SK-N-SH (cell line): ENCODE measurements around the gene PNKD. TPM values are rescaled to one million over a fixed set of nuclear protein-coding genes. Genes with fewer than 3 reads are reported as not detected.
A peak's percentile ranks its signal among the peaks of the same experiment; 100 is the strongest.

Experiments
- CTCF ChIA-PET: fragments of 300-600, 350-600 bp; formaldehyde crosslinking; extraction: SDS; loops from one replicate; lab custom pipeline; 2021; lab: Yijun Ruan, JAX
- POLR2A ChIA-PET: fragments of 350-600 bp; sonication (Branson Sonifier 250); formaldehyde crosslinking; extraction: SDS; loops from one replicate; lab custom pipeline; 2020; ENCODE audit warnings: antibody characterized with exemption, inconsistent platforms; lab: Yijun Ruan, JAX
- DNase-seq: peaks from one replicate; pipeline ENCODE4 v3.0.0; 2012
- H2AFZ ChIP-seq: fragments of 200-600 bp; sonication (generic); 2 replicates; pipeline ENCODE4 v1.8.1; 2016; ENCODE audit warnings: antibody characterized with exemption, mild to moderate bottlenecking, low read depth
- H3F3A ChIP-seq: fragments of 200-600 bp; sonication (generic); replicated peaks from 2 replicates; pipeline ENCODE3; 2016; ENCODE audit warnings: antibody characterized with exemption, mild to moderate bottlenecking; ENCODE audit not compliant: insufficient read depth
- H3K27ac ChIP-seq, 2 experiments: fragments of 200-500 bp in 1 of 2; fragments of 200-600 bp in 1 of 2; sonication (Bioruptor generic) in 1 of 2; sonication (generic), shearing (Covaris generic) in 1 of 2; 2 replicates each; pipeline versions ENCODE4 v1.5.1 to v1.6.1; 2014 to 2016; ENCODE audit warnings: low read depth in 2 of 2, inconsistent platforms in 1 of 2, low read length in 1 of 2, mild to moderate bottlenecking in 1 of 2, mixed read lengths in 1 of 2
- H3K27me3 ChIP-seq: fragments of 200-600 bp; sonication (generic), shearing (Covaris generic); 2 replicates; pipeline ENCODE4 v1.6.1; 2016; ENCODE audit warnings: mixed run types; ENCODE audit not compliant: insufficient read depth
- H3K36me3 ChIP-seq, 2 experiments: fragments of 200-500 bp in 1 of 2; fragments of 200-600 bp in 1 of 2; sonication (Bioruptor generic) in 1 of 2; sonication (generic) in 1 of 2; replicated peaks in 1 of 2; 2 replicates each; pipeline versions ENCODE3 to v1.5.1; 2014 to 2016; ENCODE audit warnings: low read length in 1 of 2, mild to moderate bottlenecking in 1 of 2; ENCODE audit not compliant: insufficient read depth in 2 of 2, control insufficient read depth in 1 of 2
- H3K4me1 ChIP-seq, 2 experiments: fragments of 200-500 bp in 1 of 2; fragments of 200-600 bp in 1 of 2; sonication (Bioruptor generic) in 1 of 2; sonication (generic), shearing (Covaris generic) in 1 of 2; 2 replicates each; pipeline versions ENCODE4 v1.5.1 to v1.6.1; 2014 to 2016; ENCODE audit warnings: low read depth in 1 of 2, low read length in 1 of 2, mixed run types in 1 of 2; ENCODE audit not compliant: insufficient read depth in 2 of 2, control insufficient read depth in 1 of 2
- H3K4me2 ChIP-seq: fragments of 200-600 bp; sonication (generic), shearing (Covaris generic); 2 replicates; pipeline ENCODE4 v1.6.1; 2017; ENCODE audit warnings: mixed run types
- H3K4me3 ChIP-seq, 2 experiments: fragments of 200-500 bp in 1 of 2; fragments of 200-600 bp in 1 of 2; sonication (Bioruptor generic) in 1 of 2; sonication (generic), shearing (Covaris generic) in 1 of 2; 2 replicates each; pipeline versions ENCODE4 v1.5.1 to v1.8.1; 2014 to 2016; ENCODE audit warnings: low read depth in 2 of 2, inconsistent platforms in 1 of 2, low read length in 1 of 2, mild to moderate bottlenecking in 1 of 2, mixed read lengths in 1 of 2, moderate library complexity in 1 of 2
- H3K79me2 ChIP-seq: fragments of 200-600 bp; sonication (generic); 2 replicates; pipeline ENCODE4 v1.8.1; 2017; ENCODE audit warnings: mild to moderate bottlenecking; ENCODE audit not compliant: insufficient read depth
- H3K9ac ChIP-seq: fragments of 200-600 bp; sonication (generic); 2 replicates; pipeline ENCODE4 v1.6.1; 2017; ENCODE audit warnings: mixed run types
- H3K9me2 ChIP-seq: fragments of 200-600 bp; sonication (generic); 2 replicates; pipeline ENCODE4 v1.6.1; 2017; ENCODE audit warnings: mixed run types
- H3K9me3 ChIP-seq: fragments of 200-600 bp; sonication (generic); 2 replicates; pipeline ENCODE4 v1.6.1; 2017; ENCODE audit warnings: mixed run types, mild to moderate bottlenecking, moderate library complexity
- H4K20me1 ChIP-seq: fragments of 200-600 bp; sonication (generic); 2 replicates; pipeline ENCODE4 v1.6.1; 2017; ENCODE audit warnings: mild to moderate bottlenecking, mixed run types; ENCODE audit not compliant: insufficient read depth
- CHD2 ChIP-seq: fragments of 150-350 bp; IDR thresholded peaks from 2 replicates; pipeline ENCODE4 v1.6.1; 2018; ENCODE audit warnings: low read length; ENCODE audit not compliant: partially characterized antibody
- ELF1 ChIP-seq: IDR thresholded peaks from 2 replicates; pipeline ENCODE4 v1.4.0; 2012
- EZH2phosphoT487 ChIP-seq: fragments of 200-600 bp; sonication (generic); IDR thresholded peaks from 2 replicates; pipeline ENCODE4 v1.6.1; 2017; ENCODE audit warnings: low read depth, mixed run types, mild to moderate bottlenecking, antibody characterized with exemption, moderate library complexity, borderline replicate concordance
- FOSL2 ChIP-seq: IDR thresholded peaks from 2 replicates; pipeline ENCODE4 v1.4.0; 2012; ENCODE audit warnings: low read depth, mild to moderate bottlenecking, moderate library complexity, borderline replicate concordance
- GATA2 ChIP-seq: sonication (generic); formaldehyde crosslinking; IDR thresholded peaks from 2 replicates; pipeline ENCODE4 v1.5.0; 2020; ENCODE audit warnings: mild to moderate bottlenecking, missing genetic modification reagents
- JUND ChIP-seq: IDR thresholded peaks from 2 replicates; pipeline ENCODE4 v1.4.0; 2012
- MAX ChIP-seq: IDR thresholded peaks from 2 replicates; pipeline ENCODE4 v1.4.0; 2012; ENCODE audit warnings: low read depth
- MXI1 ChIP-seq: IDR thresholded peaks from 2 replicates; pipeline ENCODE4 v1.6.1; 2012; ENCODE audit warnings: mild to moderate bottlenecking, low read depth, low read length, improper control_type of control experiment
- NFIC ChIP-seq: IDR thresholded peaks from 2 replicates; pipeline ENCODE4 v1.4.0; 2012; ENCODE audit warnings: borderline replicate concordance
- RAD21 ChIP-seq: IDR thresholded peaks from 2 replicates; pipeline ENCODE4 v1.6.1; 2012; ENCODE audit warnings: mild to moderate bottlenecking, low read length
- REST ChIP-seq: IDR thresholded peaks from 2 replicates; pipeline ENCODE4 v1.6.1; 2012; ENCODE audit warnings: mild to moderate bottlenecking, low read depth, low read length, moderate library complexity
- RFX5 ChIP-seq: IDR thresholded peaks from 2 replicates; pipeline ENCODE4 v1.6.1; 2012; ENCODE audit warnings: mild to moderate bottlenecking, improper control_type of control experiment, low read length
- RXRA ChIP-seq: IDR thresholded peaks from 2 replicates; pipeline ENCODE4 v1.4.0; 2012; ENCODE audit warnings: low read depth, mild to moderate bottlenecking, borderline replicate concordance
- SMC3 ChIP-seq: IDR thresholded peaks from 2 replicates; pipeline ENCODE4 v1.6.1; 2012; ENCODE audit warnings: low read depth, low read length, improper control_type of control experiment
- TCF12 ChIP-seq: IDR thresholded peaks from 2 replicates; pipeline ENCODE4 v1.4.0; 2012
- YY1 ChIP-seq: IDR thresholded peaks from 2 replicates; pipeline ENCODE4 v1.4.0; 2012; ENCODE audit warnings: low read depth, mild to moderate bottlenecking
- WGBS: methylation state at CpG from one replicate; pipeline ENCODE4 v1.1.6; 2017; ENCODE audit warnings: low lambda C conversion rate; 5-methylcytosine and 5-hydroxymethylcytosine counted together
- polyA plus RNA-seq, 3 experiments: library from polyadenylated mRNA; depleted of rRNA; stranded (reverse); fragments of >200 nt; gene quantifications; 2 replicates each; pipeline ENCODE4 v1.2.3, GENCODE V29; 2012

Gene PNKD
- polyA plus RNA-seq, 1 of the 3 experiments (the other 2 are of a cell fraction): 101 TPM

- H3K4me3 ChIP-seq: no peak overlapping the region
- 0 out of 2 replicates have a peak, but pooled peaks cover 3% of the 10 kb centered on the region for H3K79me2 ChIP-seq
- no peaks in the 10 kb centered on the region for H4K20me1 ChIP-seq
- 80% methylated on average over 12 of the region's 16 CpGs for WGBS
- peaks cover 12 to 37% of the 10 kb centered on the region in 2 experiments; a peak in 3 of 4 replicates for H3K4me1 ChIP-seq
- H3K9me3 ChIP-seq: no peaks in the 10 kb centered on the region
- DNase-seq: no peak
- H3K36me3 ChIP-seq: no peaks in the 10 kb centered on the region
- H3K9me2 ChIP-seq: no peaks in the 10 kb centered on the region
- no peak overlapping the region for H3K9ac ChIP-seq
- CTCF ChIA-PET: interaction anchor here (1.1 to 5.3 kb wide), 4 partner anchors 11 to 112 kb away, joined by 3 to 47 read pairs (median 9); partner anchors contain the start of gene PNKD
- no peak overlapping the region; a peak in 1 of 4 replicates for H3K27ac ChIP-seq
- TF ChIP-seq MAX (peak; percentile 88), RFX5 (no peak), FOSL2 (peak; percentile 26; the same call in 1 of the 2 replicates)
- no peaks in the 10 kb centered on the region for H3K27me3 ChIP-seq
- POLR2A ChIA-PET: no interaction called here
- H3F3A ChIP-seq: peaks cover 14% of the 10 kb centered on the region
- H2AFZ ChIP-seq: no peak overlapping the region
- H3K4me2 ChIP-seq: no peak overlapping the region
These were observed 13.9 kb downstream of the PNKD start for GRCh38 chr2:218284106-218284811.

- H3F3A ChIP-seq: peaks cover 14% of the 10 kb centered on the region
- H3K79me2 ChIP-seq: 0 out of 2 replicates have a peak, but pooled peaks cover 3% of the 10 kb centered on the region
- ChIA-PET CTCF (interaction anchor here (1.2 to 5.3 kb wide), 6 partner anchors 11 to 110 kb away, joined by 5 to 47 read pairs (median 8); partner anchors contain the start of genes CATIP and PNKD), POLR2A (no interaction called here)
- peak overlapping the region; percentile 80 for H3K9ac ChIP-seq
- H4K20me1 ChIP-seq: no peaks in the 10 kb centered on the region
- H3K4me1 ChIP-seq: peaks cover 12 to 37% of the 10 kb centered on the region in 2 experiments; a peak in 3 of 4 replicates
- WGBS: 88% methylated on average over 6 of the region's 6 CpGs
- no peak overlapping the region for H3K4me3 ChIP-seq
- H3K4me2 ChIP-seq: peak overlapping the region; percentile 96
- peak overlapping the region in 1 of 2 experiments; percentile 99; a peak in 2 of 4 replicates for H3K27ac ChIP-seq
- no peaks in the 10 kb centered on the region for H3K9me2 ChIP-seq
- H2AFZ ChIP-seq: no peak overlapping the region
- TF ChIP-seq JUND: no peak
- no peak for TF ChIP-seq RXRA
- TF ChIP-seq REST: no peak
- TF ChIP-seq FOSL2: no peak
- TF ChIP-seq MAX: no peak
- no peak for TF ChIP-seq MXI1
- TF ChIP-seq YY1: no peak
- no peak for TF ChIP-seq EZH2phosphoT487
- no peak for TF ChIP-seq TCF12
- no peak for TF ChIP-seq RAD21
- TF ChIP-seq GATA2 (CRISPR knock-in tag): no peak
- no peak for TF ChIP-seq ELF1
- TF ChIP-seq CHD2: no peak
- TF ChIP-seq NFIC: no peak
- TF ChIP-seq SMC3: no peak
- no peaks in the 10 kb centered on the region for H3K36me3 ChIP-seq
- no peaks in the 10 kb centered on the region for H3K27me3 ChIP-seq
- DNase-seq: no peak
- H3K9me3 ChIP-seq: no peaks in the 10 kb centered on the region
These were observed 15.3 kb downstream of the PNKD start for GRCh38 chr2:218285604-218286003.
